Measurements from ENCODE around the gene IFITM10.

Gene IFITM10

GRCh38 chr11:1750481-1750839 is at the start of gene IFITM10:
TSS of gene IFITM10 (minus strand) at chr11:1750595. CDS start at chr11:1750442, 153 bp downstream.
- peak; percentile 35 for DNase-seq (ENCODE audit: low read depth)
- H3K4me3 ChIP-seq (ENCODE audit: control insufficient read depth, low read depth, low read length): peak within 1 kb of the TSS; percentile 33
- TF ChIP-seq CTCF (conservative IDR thresholded peaks at IDR 0.05; ENCODE audit: control insufficient read depth, insufficient read depth, low read depth, low read length): no peak

GRCh38 chr11:1797391-1798125 is 47.2 kb upstream of the IFITM10 start:
- TF ChIP-seq CTCF (conservative IDR thresholded peaks at IDR 0.05; ENCODE audit: control insufficient read depth, insufficient read depth, low read depth, low read length): no peak
- no peak overlapping the region for H3K4me3 ChIP-seq (ENCODE audit: control insufficient read depth, low read depth, low read length)
- DNase-seq (ENCODE audit: low read depth): no peak

- DNase-seq (ENCODE audit: low read depth): no peak
- no peak overlapping the region for H3K4me3 ChIP-seq (ENCODE audit: control insufficient read depth, low read depth, low read length)
- no peak for TF ChIP-seq CTCF (conservative IDR thresholded peaks at IDR 0.05; ENCODE audit: control insufficient read depth, insufficient read depth, low read depth, low read length)
Measured at GRCh38 chr11:1796413-1797011, 46.1 kb upstream of the IFITM10 start.

GRCh38 chr11:1793081-1793480 is 42.7 kb upstream of the IFITM10 start:
- DNase-seq (ENCODE audit: low read depth): no peak
- H3K4me3 ChIP-seq (ENCODE audit: control insufficient read depth, low read depth, low read length): no peak overlapping the region
- no peak for TF ChIP-seq CTCF (conservative IDR thresholded peaks at IDR 0.05; ENCODE audit: control insufficient read depth, insufficient read depth, low read depth, low read length)

GRCh38 chr11:1792461-1792860 is 42.1 kb upstream of the IFITM10 start:
- no peak for TF ChIP-seq CTCF (conservative IDR thresholded peaks at IDR 0.05; ENCODE audit: control insufficient read depth, insufficient read depth, low read depth, low read length)
- DNase-seq (ENCODE audit: low read depth): no peak
- no peak overlapping the region for H3K4me3 ChIP-seq (ENCODE audit: control insufficient read depth, low read depth, low read length)

DNA sequence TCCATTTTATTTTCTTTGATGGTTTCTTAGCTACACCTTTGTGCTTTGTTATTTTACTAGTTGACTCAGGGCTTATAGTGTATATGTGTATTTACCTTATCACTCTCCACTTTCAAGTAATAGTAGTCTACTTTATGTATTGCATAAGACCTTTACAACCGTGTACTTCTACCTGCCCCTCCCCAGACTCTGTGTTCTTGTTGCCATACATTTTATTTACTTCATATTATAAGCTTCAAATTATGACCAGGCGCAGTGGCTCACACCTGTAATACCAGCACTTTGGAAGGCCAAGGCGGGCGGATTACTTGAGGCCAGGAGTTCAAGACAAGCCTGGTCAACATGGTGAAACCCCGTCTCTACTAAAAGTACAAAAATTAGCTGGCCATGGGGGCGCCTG is 41.5 kb upstream of the IFITM10 start:
- no peak for TF ChIP-seq CTCF (conservative IDR thresholded peaks at IDR 0.05; ENCODE audit: control insufficient read depth, insufficient read depth, low read depth, low read length)
- no peak for DNase-seq (ENCODE audit: low read depth)
- H3K4me3 ChIP-seq (ENCODE audit: control insufficient read depth, low read depth, low read length): no peak overlapping the region
